ENCODE results near the gene POLR3E. TPM values are rescaled to one million over a fixed set of nuclear protein-coding genes. Genes with fewer than 3 reads are reported as not detected.
A peak's percentile ranks its signal among the peaks of the same experiment; 100 is the strongest.
"Not testable (repeated sequence)": the region's sequence is repeated elsewhere in the genome, so short reads cannot be mapped to it uniquely, and the experiment has no call there.

Gene POLR3E
- total RNA-seq, 2 experiments from 2014 or later = 66.9 to 67.9 TPM

DNA sequence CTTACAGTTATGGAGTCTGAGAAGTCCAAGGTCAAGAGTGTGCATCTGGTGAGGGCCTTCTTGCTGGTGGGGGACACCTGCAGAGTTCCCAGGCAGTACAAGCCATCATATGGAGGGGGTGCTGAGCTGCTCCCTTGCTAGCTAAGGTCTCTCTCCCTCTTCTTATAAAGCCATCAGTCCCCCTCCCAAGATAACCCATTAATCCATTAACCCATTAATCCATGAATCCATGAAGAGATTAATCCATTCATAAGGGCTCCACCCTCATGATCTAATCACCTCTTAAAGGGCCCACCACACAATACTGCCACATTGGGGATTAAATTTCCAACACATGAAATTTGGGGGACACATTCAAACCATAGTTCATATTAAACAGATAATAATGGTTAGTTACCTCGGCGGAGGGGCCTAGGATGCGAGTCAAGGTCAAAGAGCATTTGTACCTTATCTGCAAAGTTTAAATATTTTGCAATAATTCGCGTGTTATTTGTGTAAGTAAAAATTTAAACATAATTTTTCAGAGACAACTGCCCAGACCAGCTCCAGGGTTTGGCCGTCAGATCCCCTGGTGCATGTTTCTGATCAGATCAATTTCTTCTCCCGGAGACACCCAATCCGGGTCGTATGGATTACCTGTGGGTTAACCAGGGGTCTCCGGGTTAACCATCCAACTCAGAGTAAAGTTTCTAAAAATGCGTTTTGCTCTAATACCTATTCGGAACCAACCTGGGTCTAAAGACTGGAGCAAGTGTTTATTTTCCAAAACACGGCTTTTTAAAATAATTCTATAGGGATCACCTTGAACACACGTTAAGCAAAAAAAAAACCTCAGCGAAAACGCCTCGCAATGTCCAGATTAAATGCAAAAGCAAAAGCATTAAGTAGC lies 740 bp upstream of the POLR3E start:
- Mint-ChIP-seq H3K36me3 (ENCODE audit: low read depth) (peaks cover 25% of the 10 kb centered on the region), H3K9me3 (no peaks in the 10 kb centered on the region), H3K4me1 (ENCODE audit: low read depth) (peaks cover 33% of the 10 kb centered on the region), H3K4me3 (peak overlapping the region; percentile 90), H3K27ac (peak overlapping the region; percentile 96), H3K27me3 (no peaks in the 10 kb centered on the region)
- intact Hi-C loops (cut with micrococcal nuclease) = loop anchor here (2.0 to 5.0 kb wide), 2 partner anchors 61 to 102 kb away; no protein-coding TSS in a partner anchor
- CTCF ChIA-PET = interaction anchor here (0.7 to 5.5 kb wide), 16 partner anchors 9 to 295 kb away, joined by 3 to 40 read pairs (median 4); partner anchors contain the start of gene EEF2K
- no peak for ATAC-seq
- no peak for DNase-seq
- TF ChIP-seq, protein P1, sequence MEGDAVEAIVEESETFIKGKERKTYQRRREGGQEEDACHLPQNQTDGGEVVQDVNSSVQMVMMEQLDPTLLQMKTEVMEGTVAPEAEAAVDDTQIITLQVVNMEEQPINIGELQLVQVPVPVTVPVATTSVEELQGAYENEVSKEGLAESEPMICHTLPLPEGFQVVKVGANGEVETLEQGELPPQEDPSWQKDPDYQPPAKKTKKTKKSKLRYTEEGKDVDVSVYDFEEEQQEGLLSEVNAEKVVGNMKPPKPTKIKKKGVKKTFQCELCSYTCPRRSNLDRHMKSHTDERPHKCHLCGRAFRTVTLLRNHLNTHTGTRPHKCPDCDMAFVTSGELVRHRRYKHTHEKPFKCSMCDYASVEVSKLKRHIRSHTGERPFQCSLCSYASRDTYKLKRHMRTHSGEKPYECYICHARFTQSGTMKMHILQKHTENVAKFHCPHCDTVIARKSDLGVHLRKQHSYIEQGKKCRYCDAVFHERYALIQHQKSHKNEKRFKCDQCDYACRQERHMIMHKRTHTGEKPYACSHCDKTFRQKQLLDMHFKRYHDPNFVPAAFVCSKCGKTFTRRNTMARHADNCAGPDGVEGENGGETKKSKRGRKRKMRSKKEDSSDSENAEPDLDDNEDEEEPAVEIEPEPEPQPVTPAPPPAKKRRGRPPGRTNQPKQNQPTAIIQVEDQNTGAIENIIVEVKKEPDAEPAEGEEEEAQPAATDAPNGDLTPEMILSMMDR (IDR thresholded peaks at IDR 0.05) = no peak
- POLR2A ChIA-PET = interaction anchor here (0.6 to 3.8 kb wide), 8 partner anchors 27 to 168 kb away, joined by 3 to 35 read pairs (median 4); partner anchors contain the start of gene EEF2K

GRCh38 chr16:22297871-22298733 lies 893 bp downstream of the POLR3E start:
- CTCF ChIA-PET = interaction anchor here (1.4 to 5.5 kb wide), 6 partner anchors 11 to 107 kb away, joined by 3 to 40 read pairs (median 10); partner anchors contain the start of gene EEF2K
- Mint-ChIP-seq H3K9me3 (no peaks in the 10 kb centered on the region), H3K4me3 (peak overlapping the region; percentile 90), H3K36me3 (ENCODE audit: low read depth) (peaks cover 31% of the 10 kb centered on the region), H3K4me1 (ENCODE audit: low read depth) (peaks cover 34% of the 10 kb centered on the region), H3K27ac (peak overlapping the region; percentile 96), H3K27me3 (no peaks in the 10 kb centered on the region)
- peak; percentile 88 for DNase-seq
- intact Hi-C loops (cut with micrococcal nuclease) = loop anchor here (2.0 to 5.0 kb wide), 2 partner anchors 59 to 103 kb away; no protein-coding TSS in a partner anchor
- TF ChIP-seq, protein P1 (IDR thresholded peaks at IDR 0.05) = no peak
- ATAC-seq = peak; percentile 58
- POLR2A ChIA-PET = interaction anchor here (0.6 to 3.8 kb wide), 18 partner anchors 11 to 347 kb away, joined by 3 to 35 read pairs (median 3); partner anchors contain the start of gene EEF2K

GRCh38 chr16:22299036-22299435 lies 1.8 kb downstream of the POLR3E start:
- Mint-ChIP-seq H3K27me3 (no peaks in the 10 kb centered on the region), H3K9me3 (no peaks in the 10 kb centered on the region), H3K4me1 (ENCODE audit: low read depth) (peaks cover 38% of the 10 kb centered on the region), H3K4me3 (peak overlapping the region; percentile 90), H3K27ac (peak overlapping the region; percentile 96), H3K36me3 (ENCODE audit: low read depth) (peaks cover 36% of the 10 kb centered on the region)
- POLR2A ChIA-PET = interaction anchor here (0.9 to 3.8 kb wide), 9 partner anchors 10 to 107 kb away, joined by 3 to 35 read pairs (median 5); partner anchors contain the start of gene EEF2K
- no peak for ATAC-seq
- intact Hi-C loops (cut with micrococcal nuclease) = loop anchor here (5.0 kb wide), 1 partner anchor 58 kb away; no protein-coding TSS in a partner anchor
- no peak for DNase-seq
- TF ChIP-seq, protein P1 (IDR thresholded peaks at IDR 0.05) = no peak
- CTCF ChIA-PET = interaction anchor here (1.4 to 5.5 kb wide), 5 partner anchors 31 to 104 kb away, joined by 3 to 40 read pairs (median 5); partner anchors contain the start of gene EEF2K

DNA sequence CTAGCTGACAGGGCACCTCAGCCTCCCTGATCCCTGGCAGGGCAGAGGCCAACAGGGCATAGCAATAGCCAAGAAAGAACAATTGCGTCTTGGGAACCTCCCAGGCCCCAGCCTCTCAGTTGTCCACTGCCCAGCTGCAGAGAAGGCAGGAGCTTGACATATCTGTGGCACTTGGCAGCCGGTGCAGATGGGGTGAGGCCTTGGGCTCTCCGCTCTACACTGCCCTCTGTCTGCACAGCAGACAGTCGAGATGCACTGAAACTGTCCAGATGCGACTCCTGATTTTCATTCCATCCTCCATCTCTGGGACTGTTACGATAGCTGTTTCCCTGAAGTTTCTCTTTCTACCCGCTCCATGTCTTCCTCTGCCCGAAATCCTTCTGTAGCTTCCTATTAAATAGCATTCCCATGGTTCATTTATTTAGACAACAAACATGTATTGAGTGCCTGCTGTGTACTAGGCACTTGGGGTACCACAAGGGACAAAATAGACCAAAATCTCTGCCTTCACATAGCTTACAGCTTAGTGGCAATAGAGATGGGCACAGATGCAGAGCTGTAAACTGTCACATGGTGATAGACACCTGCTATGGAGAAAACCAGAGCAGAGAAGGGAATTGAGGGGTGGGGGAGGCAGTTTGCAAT lies 3.3 kb downstream of the POLR3E start:
- POLR2A ChIA-PET = interaction anchor here (0.8 to 1.8 kb wide), 5 partner anchors 8 to 104 kb away, joined by 3 to 8 read pairs (median 4); no protein-coding TSS in a partner anchor
- H3K4me1 Mint-ChIP-seq (ENCODE audit: low read depth) = peaks cover 41% of the 10 kb centered on the region

DNA sequence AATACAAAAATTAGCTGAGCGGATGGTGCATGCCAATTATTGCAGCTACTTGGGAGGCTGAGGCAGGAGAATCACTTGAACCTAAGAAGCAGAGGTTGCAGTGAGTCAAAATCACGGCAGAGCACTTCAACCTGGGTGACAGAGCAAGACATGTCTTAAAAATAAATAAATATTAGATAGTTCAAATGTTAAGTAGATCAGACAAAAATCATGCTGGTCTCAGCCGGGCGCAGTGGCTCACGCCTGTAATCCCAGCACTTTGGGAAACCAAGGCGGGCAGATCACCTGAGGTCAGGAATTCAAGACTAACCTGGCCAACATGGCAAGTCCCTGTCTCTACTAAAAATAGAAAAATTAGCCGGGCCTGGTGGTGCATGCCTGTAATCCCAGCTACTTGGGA lies 4.2 kb downstream of the POLR3E start:
- ATAC-seq; intact Hi-C loops (cut with micrococcal nuclease); H3K27me3 Mint-ChIP-seq; H3K4me3 Mint-ChIP-seq; H3K27ac Mint-ChIP-seq; H3K9me3 Mint-ChIP-seq; DNase-seq: not testable (repeated sequence)
- peaks cover 37% of the 10 kb centered on the region for H3K4me1 Mint-ChIP-seq (ENCODE audit: low read depth)
- peaks cover 46% of the 10 kb centered on the region for H3K36me3 Mint-ChIP-seq (ENCODE audit: low read depth)
- CTCF ChIA-PET = interaction anchor here (0.6 to 2.9 kb wide), 9 partner anchors 8 to 107 kb away, joined by 3 to 34 read pairs (median 8); partner anchors contain the start of gene EEF2K
- POLR2A ChIA-PET = interaction anchor here (1.6 to 1.8 kb wide), 2 partner anchors 7 to 11 kb away, joined by 4 to 8 read pairs; no protein-coding TSS in a partner anchor

More for the DNA sequence above, 3.3 kb downstream of the POLR3E start:
- peak overlapping the region; percentile 56 for H3K27ac Mint-ChIP-seq
- no peaks in the 10 kb centered on the region for H3K27me3 Mint-ChIP-seq
- TF ChIP-seq, protein P1 (IDR thresholded peaks at IDR 0.05) = peak; percentile 68
- CTCF ChIA-PET = interaction anchor here (0.6 to 2.9 kb wide), 22 partner anchors 9 to 112 kb away, joined by 3 to 34 read pairs (median 4); partner anchors contain the start of gene EEF2K
- intact Hi-C loops (cut with micrococcal nuclease) = no loop called here
- no peaks in the 10 kb centered on the region for H3K9me3 Mint-ChIP-seq
- H3K36me3 Mint-ChIP-seq (ENCODE audit: low read depth) = peaks cover 43% of the 10 kb centered on the region
- peak; percentile 67 for DNase-seq
- peak overlapping the region; percentile 3 for H3K4me3 Mint-ChIP-seq
- ATAC-seq = no peak
